ENCODE measurements around the gene PLA2G6.

Gene PLA2G6, protein sequence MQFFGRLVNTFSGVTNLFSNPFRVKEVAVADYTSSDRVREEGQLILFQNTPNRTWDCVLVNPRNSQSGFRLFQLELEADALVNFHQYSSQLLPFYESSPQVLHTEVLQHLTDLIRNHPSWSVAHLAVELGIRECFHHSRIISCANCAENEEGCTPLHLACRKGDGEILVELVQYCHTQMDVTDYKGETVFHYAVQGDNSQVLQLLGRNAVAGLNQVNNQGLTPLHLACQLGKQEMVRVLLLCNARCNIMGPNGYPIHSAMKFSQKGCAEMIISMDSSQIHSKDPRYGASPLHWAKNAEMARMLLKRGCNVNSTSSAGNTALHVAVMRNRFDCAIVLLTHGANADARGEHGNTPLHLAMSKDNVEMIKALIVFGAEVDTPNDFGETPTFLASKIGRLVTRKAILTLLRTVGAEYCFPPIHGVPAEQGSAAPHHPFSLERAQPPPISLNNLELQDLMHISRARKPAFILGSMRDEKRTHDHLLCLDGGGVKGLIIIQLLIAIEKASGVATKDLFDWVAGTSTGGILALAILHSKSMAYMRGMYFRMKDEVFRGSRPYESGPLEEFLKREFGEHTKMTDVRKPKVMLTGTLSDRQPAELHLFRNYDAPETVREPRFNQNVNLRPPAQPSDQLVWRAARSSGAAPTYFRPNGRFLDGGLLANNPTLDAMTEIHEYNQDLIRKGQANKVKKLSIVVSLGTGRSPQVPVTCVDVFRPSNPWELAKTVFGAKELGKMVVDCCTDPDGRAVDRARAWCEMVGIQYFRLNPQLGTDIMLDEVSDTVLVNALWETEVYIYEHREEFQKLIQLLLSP

DNA sequence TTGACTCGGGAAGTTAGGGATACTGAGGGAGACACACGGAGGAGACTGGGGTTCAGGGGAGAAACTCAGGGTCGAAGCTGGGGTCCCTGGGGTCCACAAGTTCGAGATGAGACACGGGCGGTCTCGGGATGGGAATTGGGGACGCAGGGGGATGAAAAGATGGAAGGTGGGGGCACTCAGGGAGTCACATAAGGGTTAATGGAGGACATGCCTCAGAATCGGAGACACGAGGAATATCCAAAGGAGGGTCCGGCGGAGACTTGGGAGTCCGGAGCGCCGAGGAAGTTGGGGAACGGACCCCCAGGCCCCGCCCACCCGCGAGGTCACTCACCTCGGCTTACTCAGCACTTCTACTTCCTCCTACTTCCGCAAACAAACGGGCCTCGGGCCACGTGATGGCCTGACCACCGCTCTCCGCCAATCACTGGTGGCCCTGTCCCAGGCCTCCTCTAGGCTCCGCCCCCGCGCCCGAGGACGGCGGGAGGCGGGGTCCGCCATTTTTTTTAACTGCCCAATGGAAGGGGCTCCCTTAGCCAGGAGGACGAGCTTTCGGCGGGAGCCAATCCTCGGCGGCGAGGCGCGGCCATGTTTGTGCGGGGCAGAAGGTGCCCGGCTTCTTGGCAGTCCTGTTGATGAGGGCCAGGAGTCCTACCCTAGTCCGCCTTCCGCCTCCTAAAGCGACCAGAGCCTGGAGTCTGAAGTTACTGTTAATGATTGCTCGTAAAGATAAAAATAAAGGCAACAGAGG lies at the start of gene PLA2G6:
Gene PLA2G6, minus strand, starts transcription at position 378 of the 748 bp plus-strand sequence. CDS start 12,404 bp downstream, outside the sequence.
- FAIRE-seq, result peak; percentile 98
- DNase-seq (ENCODE audit: extremely low spot score, insufficient read length, low read depth), result peak; percentile 92

DNA sequence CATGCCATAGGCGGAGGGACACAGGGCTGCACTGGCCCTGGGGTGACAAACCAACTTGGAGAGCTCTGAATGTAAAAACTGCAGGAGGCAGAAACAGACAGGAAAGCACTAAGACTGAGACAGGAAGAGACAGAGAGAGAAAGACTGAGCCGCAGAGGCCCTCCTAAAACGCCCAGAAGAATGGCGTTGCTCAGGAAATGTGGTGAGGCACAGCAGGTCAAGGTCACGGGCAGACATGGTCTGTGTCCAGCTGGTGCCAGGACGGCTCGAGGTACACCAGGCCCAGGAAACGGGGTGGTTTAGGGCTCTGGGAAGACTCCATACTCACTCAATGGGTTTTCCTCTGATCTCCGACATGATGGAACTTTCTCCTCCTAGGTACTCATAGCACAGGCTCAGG lies 49.3 kb upstream of the PLA2G6 start:
- DNase-seq (ENCODE audit: extremely low spot score, insufficient read length, low read depth) (no peak), FAIRE-seq (no peak)

DNA sequence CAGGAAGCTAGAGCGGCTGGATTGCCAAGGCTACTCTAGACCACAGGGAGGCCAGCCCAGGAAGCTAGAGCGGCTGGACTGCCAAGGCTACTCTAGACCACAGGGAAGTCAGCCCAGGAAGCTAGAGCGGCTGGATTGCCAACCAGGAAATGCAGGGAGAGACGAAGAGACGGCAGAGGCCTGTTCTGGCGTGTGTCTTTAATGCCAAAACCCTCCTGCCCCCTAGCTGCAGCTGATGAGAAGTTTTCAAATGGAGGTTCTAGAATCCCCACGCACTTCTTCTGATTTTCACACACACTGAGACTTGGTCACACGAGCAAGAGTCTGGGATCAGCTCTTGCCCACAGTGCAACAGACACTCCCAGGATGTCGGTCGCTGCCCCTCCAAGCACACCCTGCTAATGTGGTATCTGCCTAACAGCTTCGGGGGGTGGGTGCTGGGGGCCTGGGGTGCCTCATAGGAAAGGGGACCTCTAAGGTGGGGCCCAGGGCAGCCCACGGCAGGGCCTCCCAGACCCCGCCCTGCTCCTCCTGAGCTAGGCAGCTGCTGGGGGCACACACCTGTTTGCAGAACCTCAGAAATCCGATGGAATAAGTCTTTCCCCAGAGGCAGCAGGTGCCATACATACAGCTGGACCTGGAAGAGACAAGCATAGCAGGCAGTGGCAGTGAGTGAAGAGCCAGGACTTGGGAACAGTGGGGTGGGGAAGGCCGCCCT lies 48.6 kb upstream of the PLA2G6 start:
- FAIRE-seq (no peak), DNase-seq (ENCODE audit: extremely low spot score, insufficient read length, low read depth) (no peak)

DNA sequence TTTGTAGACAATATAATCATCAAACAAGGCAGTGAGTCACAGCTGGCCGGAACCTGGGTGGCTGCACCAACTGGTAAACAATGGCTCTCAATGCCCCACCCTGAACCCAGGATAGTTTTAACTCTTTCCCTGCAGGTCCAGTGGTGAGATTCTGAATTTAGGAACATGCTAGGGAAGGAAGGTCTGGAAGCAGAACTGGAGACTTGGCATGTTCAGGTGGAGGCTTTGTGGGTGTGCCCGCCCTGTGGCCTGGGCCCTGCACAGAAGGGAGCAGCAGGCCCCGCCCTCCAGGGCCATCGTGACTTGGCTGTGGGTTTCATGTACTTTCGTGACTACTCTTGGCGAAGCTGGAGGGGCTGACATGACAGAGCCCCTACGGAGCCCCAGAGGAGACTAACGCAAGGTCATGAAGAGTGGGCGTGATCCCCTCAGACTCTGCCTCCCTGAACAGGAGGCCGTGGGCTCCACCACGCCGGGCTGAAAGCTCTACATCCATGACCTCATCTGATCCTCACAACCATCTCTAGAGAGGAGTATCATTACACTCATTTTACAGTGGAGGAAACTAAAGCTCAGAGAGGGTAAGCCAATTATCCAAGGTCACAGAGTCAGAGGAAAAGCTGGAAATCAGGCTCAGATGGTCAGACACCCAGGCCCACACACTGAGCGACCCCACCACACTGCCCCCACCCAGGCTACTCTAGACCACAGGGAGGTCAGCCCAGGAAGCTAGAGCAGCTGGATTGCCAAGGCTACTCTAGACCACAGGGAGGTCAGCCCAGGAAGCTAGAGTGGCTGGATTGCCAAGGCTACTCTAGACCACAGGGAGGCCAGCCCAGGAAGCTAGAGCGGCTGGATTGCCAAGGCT lies 47.5 kb upstream of the PLA2G6 start:
- no peak for FAIRE-seq
- no peak for DNase-seq (ENCODE audit: extremely low spot score, insufficient read length, low read depth)

DNA sequence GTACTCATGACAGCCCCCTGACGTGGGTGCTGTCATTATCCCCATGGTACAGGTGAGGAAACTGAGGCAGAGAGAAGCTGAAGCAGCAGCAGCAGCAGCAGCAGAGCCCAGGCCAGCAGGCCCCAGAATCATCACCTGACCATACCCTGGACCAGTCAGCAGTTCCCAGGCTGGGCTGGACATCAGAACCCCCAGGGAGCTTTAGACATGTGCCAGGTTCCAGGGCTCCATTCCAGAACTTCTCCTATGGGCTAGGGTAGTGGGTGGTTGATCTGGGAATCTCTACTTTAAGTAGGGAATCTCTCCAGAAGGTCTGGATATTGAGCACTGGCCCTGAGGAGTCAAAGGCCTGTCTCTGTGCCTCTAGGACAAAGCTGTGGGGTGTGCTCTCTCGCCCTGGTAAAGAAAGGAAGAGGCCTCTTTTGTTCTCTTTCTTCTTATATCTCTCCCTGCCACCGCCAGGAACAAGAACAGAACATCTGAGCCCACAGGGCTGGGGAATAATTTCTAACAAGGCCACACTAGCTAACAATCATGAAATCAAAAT lies 46.8 kb upstream of the PLA2G6 start:
- no peak for FAIRE-seq
- no peak for DNase-seq (ENCODE audit: extremely low spot score, insufficient read length, low read depth)

DNA sequence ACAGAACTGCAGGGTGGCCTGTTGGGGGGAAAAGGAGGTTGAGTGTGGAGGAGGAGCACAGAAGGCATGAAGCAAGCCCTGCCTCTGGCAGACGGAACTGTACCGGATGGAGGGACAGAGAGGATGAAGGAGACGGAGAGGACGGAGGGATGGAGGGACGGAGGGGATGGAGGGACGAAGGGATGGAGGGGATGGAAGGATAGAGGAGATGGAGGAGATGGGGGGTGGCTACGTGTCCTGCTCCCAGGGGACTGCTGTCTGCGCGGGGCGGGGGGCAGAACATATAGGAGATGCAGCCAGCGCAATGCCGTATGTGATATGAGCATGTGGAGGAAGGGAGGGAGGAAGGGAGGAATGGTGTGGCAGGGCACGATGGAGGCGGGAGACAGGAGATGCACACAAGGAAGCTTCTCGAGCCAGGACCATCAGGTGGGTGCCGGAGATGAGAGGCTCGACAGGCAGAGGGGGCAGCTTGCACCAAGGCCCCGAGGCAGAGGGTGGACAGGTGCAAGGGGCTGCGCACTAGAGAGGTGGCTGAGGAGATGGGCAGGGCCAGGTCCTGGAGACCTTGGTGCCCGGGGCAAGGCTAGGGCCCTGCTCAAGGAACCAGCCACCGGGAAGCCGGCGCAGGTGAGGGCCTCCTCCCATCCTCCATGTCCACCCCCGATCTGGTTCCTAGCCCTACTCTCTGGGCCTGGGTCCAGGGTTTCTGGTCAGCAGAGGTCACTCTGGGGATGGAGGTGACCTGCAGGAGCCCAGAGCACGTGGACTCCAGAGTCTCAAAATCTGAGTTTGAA lies 45.4 kb upstream of the PLA2G6 start:
- DNase-seq (ENCODE audit: extremely low spot score, insufficient read length, low read depth) (no peak), FAIRE-seq (no peak)

DNA sequence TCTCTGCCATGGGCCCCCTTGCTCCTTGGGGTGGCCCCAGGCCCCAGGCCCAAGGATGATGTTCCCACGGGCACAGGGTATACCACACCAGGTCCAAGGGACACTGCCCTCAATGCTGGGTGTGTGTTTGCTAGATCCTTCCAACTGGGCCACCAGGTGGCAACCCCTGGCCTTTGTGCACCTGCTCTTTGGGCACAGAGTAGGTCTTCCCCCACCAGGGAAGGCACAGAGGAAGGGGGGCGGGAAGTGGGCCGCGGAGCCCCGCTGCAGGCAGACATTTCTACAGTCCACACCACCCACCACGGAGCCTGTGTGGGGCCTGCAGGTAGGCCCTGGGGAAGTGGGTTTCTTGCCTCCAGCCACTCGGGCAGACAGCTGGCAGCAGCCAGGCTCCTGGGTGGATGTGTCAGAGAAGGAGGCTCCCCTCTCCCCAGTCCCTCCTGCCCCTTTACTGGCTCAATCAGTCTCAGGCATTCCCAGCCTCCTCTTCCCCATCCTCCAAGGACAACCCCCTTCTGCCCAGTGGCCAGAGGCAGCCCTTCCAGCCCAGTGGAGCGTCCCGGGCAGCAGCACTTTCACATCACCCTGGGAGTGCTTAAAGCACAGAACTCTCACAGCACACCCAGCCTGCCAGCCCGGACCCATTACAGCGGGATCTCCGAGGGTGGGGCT lies 41.8 kb upstream of the PLA2G6 start:
- DNase-seq (ENCODE audit: extremely low spot score, insufficient read length, low read depth), result no peak
- FAIRE-seq, result no peak

DNA sequence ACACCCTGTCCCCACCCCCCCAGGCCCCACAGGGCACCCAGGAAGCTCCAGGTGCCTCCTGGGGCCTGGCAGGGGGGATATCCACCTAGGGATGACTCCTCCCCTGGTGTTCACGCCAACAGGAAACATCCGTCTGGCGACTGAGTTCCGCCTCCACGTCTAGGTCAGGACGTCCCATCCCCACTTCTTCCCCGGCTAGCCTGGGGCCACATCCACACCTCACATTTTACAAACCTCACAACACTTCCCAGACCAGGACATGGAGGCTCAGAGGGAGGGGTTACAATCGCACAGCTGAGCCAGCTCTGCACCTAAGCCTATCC lies 41.1 kb upstream of the PLA2G6 start:
- DNase-seq (ENCODE audit: extremely low spot score, insufficient read length, low read depth), result no peak
- no peak for FAIRE-seq

DNA sequence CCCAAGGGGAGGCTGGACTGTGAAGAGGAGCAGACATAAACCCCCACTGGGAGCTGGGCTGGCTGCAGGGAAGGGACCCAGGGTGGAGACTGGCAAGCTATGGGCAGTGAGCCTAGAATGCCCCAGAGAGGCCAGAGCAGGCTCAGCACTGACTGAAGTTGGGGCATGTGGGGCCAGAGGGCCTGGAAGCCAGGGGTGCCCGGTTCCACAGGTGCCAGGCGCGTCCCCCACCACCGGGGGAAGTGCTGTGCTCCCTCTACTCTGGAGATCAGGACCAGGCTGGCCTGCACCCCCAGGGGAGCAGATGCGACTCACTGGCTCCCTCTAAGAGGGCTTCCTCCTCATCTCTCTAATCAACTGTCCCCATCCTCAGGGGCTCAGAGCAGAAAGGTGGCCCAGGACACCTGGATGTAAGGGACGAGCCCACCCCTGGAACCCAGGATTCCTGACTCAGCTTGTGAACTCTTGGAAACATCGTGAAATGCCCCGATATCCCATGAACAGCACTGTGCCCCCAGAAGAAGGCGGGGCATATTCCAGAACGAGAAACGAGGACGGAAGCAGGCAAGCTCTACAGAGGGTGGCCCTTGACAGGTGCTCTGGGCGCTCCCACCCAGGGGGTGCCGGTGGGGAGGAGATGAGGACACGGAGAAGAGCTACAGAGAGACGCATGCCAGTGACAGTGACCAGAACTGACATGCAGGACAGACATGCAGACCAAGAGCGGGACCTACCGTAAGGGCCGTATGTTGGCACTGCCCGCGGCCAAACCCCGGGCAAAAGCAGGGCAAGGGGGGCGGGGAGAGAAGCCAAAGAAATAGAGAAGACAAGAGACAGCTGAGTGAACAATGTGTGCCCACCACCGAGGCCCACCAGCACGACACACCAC lies 40.5 kb upstream of the PLA2G6 start:
- no peak for FAIRE-seq
- DNase-seq (ENCODE audit: extremely low spot score, insufficient read length, low read depth), result no peak

DNA sequence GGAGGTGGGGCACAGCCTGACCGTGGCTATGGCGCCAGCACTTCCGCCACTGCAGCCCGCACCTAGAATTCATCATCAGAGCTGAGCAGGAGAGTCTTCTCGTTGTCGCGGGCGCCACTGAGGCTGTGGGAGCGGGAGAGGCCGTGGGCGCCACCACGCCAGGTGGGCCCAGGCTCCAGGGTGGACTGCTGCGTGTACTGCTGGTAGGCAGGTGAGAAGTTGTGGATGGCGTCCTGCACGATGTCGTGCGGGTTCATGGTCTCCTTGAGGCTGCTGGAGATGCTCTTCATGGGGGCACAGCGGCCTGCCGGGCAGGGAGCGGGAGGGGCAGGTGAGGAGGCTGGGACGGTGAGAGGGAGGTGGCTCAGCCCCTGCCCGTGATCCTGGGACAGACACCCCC lies 39.8 kb upstream of the PLA2G6 start:
- DNase-seq (ENCODE audit: extremely low spot score, insufficient read length, low read depth) (no peak), FAIRE-seq (no peak)

DNA sequence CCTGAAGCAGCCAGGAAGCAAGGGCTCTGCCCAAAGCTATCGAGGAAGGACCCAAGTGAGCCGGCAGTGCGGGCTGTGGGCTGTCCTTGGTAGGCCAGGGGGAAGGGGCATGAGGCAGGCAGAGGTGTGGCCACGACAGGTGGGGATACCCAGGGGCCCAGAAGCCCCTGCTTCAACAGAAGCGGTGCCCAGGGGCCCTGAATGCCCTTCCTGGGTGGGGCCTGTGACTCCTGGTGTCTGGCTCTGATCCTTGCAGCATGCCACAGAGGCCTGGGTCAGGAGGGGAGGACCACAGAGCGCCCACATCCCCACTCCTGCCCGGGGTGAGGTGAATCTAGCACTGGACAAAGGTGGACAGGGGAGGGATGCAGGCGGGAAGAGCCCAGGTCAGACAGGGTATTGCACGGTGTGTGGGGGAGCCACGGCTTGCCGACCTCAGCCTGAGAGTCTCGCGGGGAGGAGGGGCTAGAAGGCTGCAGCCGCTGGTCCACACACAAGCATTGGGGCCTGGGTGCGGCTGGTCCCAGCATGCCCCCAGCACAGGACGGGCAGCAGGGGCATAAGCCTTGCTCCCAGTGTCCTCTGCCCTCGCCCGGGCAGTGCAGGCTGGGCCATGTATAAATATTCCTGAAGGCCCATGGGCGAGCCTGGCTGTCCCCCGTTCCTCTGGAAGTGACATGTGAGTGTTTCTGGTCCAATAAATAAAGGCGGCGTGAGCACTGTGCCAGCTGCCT lies 39.2 kb upstream of the PLA2G6 start:
- FAIRE-seq, result no peak
- no peak for DNase-seq (ENCODE audit: extremely low spot score, insufficient read length, low read depth)

DNA sequence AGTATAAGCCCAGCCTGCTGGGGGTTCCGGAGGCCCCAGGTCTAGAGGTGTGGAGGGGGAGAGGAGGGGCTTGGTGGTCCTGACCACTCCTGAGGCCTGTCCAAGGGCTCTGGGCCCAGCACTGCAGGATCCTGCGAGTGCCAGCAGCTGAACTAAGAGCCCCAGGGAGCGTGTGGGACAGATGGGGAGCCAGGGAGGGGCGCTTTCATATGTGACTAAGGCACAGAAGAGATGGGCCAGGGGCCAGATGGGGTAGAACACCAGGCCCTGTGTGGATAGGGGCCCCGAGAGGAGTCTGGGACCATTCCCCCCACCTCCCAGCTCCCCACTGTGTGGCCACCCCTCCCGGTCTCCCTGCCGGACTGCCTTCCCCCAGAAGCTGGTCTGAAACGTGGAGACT lies 38.5 kb upstream of the PLA2G6 start:
- FAIRE-seq, result no peak

DNA sequence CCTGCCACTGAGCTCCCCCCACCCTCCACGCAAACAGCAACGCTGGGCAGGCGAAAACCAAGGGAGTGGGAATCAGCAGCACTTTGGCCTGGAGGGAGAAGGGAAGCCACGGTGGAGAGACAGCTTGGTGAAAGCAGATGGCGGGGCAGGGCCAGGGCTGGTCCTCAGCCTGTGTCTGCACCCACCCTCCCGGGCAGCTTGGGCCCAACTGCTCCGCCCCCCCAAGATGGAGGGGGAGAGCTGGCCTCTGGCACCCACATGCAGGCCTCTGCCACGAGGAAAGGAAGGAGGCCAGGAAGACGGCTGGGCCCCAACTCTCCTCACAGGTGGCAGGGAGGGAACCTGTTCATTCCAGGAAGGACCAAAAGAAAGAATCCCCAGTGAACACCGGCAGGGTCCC lies 38.0 kb upstream of the PLA2G6 start:
- DNase-seq (ENCODE audit: extremely low spot score, insufficient read length, low read depth) (no peak), FAIRE-seq (no peak)

More for the DNA sequence above, 38.5 kb upstream of the PLA2G6 start:
- no peak for DNase-seq (ENCODE audit: extremely low spot score, insufficient read length, low read depth)

DNA sequence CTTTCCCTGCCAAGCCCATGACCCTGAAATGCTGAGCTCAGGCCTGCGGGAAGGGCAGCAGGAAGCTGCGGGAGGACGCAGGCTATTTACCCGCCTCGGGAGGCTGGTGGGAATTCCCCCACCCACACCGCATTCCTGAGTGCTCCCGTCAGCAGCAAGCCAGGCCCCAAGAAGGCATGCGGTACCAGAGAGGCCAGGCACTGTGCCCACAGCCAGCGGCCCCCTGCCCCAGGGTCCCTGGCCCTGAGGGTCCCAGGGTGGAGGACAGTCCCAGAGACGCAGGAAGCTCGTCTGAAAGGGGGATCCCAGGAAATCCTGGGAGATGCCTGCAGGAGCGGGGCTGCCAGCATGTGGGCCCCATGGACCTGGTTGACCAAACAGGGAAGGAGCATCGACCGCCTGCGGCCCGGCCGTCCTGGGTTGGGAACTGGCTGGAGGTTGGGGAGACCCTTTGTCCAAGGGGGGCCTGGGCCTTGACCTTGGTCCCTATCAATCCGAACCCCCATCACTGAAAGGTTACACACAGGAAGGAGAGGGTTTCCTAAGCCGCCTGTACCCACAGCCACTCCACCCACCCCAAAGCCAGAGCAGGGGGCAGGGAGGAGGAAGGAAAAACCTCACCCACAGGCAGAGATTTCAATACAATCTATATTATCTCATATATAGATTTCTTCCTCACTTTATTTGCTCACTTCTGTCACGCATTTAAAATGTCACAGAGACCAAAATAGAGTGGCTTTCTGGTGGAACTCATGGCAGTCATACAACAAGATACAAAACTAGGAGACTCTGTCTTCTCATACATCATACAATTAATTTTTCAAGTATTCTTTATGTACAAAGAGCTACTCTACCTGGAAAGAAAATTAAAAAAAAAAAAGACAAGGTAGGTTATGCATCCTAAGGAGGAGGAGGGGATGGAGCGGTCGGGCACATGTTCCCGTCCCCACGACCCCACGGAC lies 37.3 kb upstream of the PLA2G6 start:
- no peak for DNase-seq (ENCODE audit: extremely low spot score, insufficient read length, low read depth)
- FAIRE-seq, result peak; percentile 70
